G401 (cell line): ENCODE data around the gene PBX1. TPM values are rescaled to one million over a fixed set of nuclear protein-coding genes. Genes with fewer than 3 reads are reported as not detected.

ENCODE experiments used
- DNase-seq: peaks from one replicate; pipeline ENCODE4 v3.0.0-alpha.2; 2015; ENCODE audit warnings: low spot score
- in situ Hi-C: cut with HindIII; loops from 2 replicates; pipeline ENCODE4 v1.10.0; 2016; ENCODE audit warnings: low sequenced_read_pairs, mixed read lengths
- total RNA-seq: library from RNA; depleted of rRNA; stranded (reverse); fragments of >200 nt; shearing (Covaris generic); gene quantifications from 2 replicates; pipeline ENCODE4 v1.2.3, GENCODE V29; 2014

The PBX1 gene
- total RNA-seq, 1 experiment from 2014 or later: not detected

- in situ Hi-C loops: no loop called here
- no peak for DNase-seq
These were observed 246.4 kb downstream of the PBX1 start for GRCh38 chr1:164805399-164805798.

GRCh38 chr1:164806531-164806930, 247.5 kb downstream of the PBX1 start:
- in situ Hi-C loops: no loop called here
- no peak for DNase-seq

GRCh38 chr1:164813776-164814175, 254.8 kb downstream of the PBX1 start:
- in situ Hi-C loops: no loop called here

GRCh38 chr1:164821648-164822047, 262.7 kb downstream of the PBX1 start:
- in situ Hi-C loops: no loop called here
- no peak for DNase-seq

More at GRCh38 chr1:164813776-164814175, 254.8 kb downstream of the PBX1 start:
- DNase-seq: no peak

GRCh38 chr1:164823486-164824279, 264.7 kb downstream of the PBX1 start:
- in situ Hi-C loops: no loop called here
- no peak for DNase-seq

- no peak for DNase-seq
- in situ Hi-C loops: no loop called here
These were observed 265.6 kb downstream of the PBX1 start for GRCh38 chr1:164824542-164824941.

- in situ Hi-C loops: no loop called here
- DNase-seq: no peak
These were observed 271.6 kb downstream of the PBX1 start for GRCh38 chr1:164830628-164831027.

GRCh38 chr1:164834641-164835040, 275.7 kb downstream of the PBX1 start:
- DNase-seq: no peak
- in situ Hi-C loops: no loop called here

- no peak for DNase-seq
- in situ Hi-C loops: no loop called here
These were observed 277.6 kb downstream of the PBX1 start for GRCh38 chr1:164836614-164837018.

GRCh38 chr1:164838786-164839185, 279.8 kb downstream of the PBX1 start:
- no peak for DNase-seq
- in situ Hi-C loops: no loop called here

GRCh38 chr1:164840936-164841335, 282.0 kb downstream of the PBX1 start:
- in situ Hi-C loops: no loop called here
- no peak for DNase-seq

- in situ Hi-C loops: no loop called here
- no peak for DNase-seq
These were observed 282.9 kb downstream of the PBX1 start for GRCh38 chr1:164841702-164842465.

- DNase-seq: no peak
- in situ Hi-C loops: no loop called here
These were observed 283.9 kb downstream of the PBX1 start for GRCh38 chr1:164842870-164843269.

- no peak for DNase-seq
- in situ Hi-C loops: no loop called here
These were observed 284.9 kb downstream of the PBX1 start for GRCh38 chr1:164843743-164844500.

GRCh38 chr1:164846731-164847691, 288.0 kb downstream of the PBX1 start:
- no peak for DNase-seq
- in situ Hi-C loops: no loop called here

- no peak for DNase-seq
- in situ Hi-C loops: no loop called here
These were observed 294.2 kb downstream of the PBX1 start for GRCh38 chr1:164853146-164853545.

GRCh38 chr1:164855716-164856329, 296.8 kb downstream of the PBX1 start:
- in situ Hi-C loops: no loop called here
- no peak for DNase-seq

GRCh38 chr1:164856381-164856780, 297.4 kb downstream of the PBX1 start:
- no peak for DNase-seq
- in situ Hi-C loops: no loop called here
